Measurements from ENCODE around the gene G6PC1.
"Not testable (repeated sequence)": the region's sequence is repeated elsewhere in the genome, so short reads cannot be mapped to it uniquely, and the experiment has no call there.

DNA sequence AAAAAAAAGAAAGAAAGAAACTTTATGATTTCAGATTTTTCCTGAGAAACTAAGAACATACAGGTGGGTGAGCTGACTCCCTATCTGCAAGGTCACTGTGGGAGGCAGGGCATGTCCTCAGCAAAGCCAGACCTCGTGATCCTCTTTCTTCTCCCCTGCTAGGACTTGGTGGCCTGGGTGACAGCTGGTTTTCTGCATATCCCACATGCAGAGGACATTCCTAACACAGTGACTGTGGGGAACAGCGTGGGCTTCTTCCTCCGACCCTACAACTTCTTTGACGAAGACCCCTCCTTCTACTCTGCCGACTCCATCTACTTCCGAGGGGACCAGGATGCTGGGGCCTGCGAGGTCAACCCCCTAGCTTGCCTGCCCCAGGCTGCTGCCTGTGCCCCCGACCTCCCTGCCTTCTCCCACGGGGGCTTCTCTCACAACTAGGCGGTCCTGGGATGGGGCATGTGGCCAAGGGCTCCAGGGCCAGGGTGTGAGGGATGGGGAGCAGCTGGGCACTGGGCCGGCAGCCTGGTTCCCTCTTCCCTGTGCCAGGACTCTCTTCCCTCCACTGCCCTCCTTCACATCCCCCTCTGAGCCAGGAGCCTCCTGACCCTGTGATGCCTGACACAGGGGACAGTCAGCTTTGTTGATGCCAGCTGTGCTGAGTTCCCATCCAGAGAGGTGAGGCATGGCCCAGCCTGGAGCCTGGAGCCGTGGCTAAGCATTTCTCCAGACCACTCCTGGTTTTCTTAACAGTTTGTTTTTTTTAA, 26.5 kb upstream of the G6PC1 start:
- TF ChIP-seq, protein P1, sequence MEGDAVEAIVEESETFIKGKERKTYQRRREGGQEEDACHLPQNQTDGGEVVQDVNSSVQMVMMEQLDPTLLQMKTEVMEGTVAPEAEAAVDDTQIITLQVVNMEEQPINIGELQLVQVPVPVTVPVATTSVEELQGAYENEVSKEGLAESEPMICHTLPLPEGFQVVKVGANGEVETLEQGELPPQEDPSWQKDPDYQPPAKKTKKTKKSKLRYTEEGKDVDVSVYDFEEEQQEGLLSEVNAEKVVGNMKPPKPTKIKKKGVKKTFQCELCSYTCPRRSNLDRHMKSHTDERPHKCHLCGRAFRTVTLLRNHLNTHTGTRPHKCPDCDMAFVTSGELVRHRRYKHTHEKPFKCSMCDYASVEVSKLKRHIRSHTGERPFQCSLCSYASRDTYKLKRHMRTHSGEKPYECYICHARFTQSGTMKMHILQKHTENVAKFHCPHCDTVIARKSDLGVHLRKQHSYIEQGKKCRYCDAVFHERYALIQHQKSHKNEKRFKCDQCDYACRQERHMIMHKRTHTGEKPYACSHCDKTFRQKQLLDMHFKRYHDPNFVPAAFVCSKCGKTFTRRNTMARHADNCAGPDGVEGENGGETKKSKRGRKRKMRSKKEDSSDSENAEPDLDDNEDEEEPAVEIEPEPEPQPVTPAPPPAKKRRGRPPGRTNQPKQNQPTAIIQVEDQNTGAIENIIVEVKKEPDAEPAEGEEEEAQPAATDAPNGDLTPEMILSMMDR (IDR thresholded peaks at IDR 0.05), result not testable (repeated sequence)
- TF ChIP-seq POLR2A (IDR thresholded peaks at IDR 0.05), result not testable (repeated sequence)

Data from gastroesophageal sphincter (tissue), 3 donors.